Muscle layer of colon (tissue), 2 donors: ENCODE data around the gene MZB1.

Source experiments
- H3K27ac ChIP-seq: one replicate; pipeline ENCODE4 v1.7.0; 2013; ENCODE audit warnings: low read depth, mild to moderate bottlenecking, low read length, moderate library complexity
- H3K27me3 ChIP-seq, 2 donors: one replicate each; pipeline ENCODE4 v1.7.0; 2013; ENCODE audit warnings: low read length in 2 of 2, mild to moderate bottlenecking in 2 of 2; ENCODE audit not compliant: insufficient read depth in 2 of 2, control insufficient read depth in 1 of 2
- H3K36me3 ChIP-seq: one replicate; pipeline ENCODE4 v1.7.0; 2013; ENCODE audit warnings: mild to moderate bottlenecking, low read length; ENCODE audit not compliant: insufficient read depth
- H3K4me1 ChIP-seq: one replicate; pipeline ENCODE4 v1.7.0; 2013; ENCODE audit warnings: mild to moderate bottlenecking, low read length; ENCODE audit not compliant: insufficient read depth
- H3K4me3 ChIP-seq, 2 donors: one replicate each; pipeline ENCODE4 v1.7.0; 2013; ENCODE audit warnings: low read length in 2 of 2, low read depth in 1 of 2, mild to moderate bottlenecking in 1 of 2, moderate library complexity in 1 of 2
- H3K9ac ChIP-seq: one replicate; pipeline ENCODE4 v1.7.0; 2013; ENCODE audit warnings: low read length
- H3K9me3 ChIP-seq: one replicate; pipeline ENCODE4 v1.7.0; 2013; ENCODE audit warnings: mild to moderate bottlenecking, low read length
- donor health status: abdominal sarcoma.
- donor health status: Adenocarcinoma of cecum.

The MZB1 gene

DNA sequence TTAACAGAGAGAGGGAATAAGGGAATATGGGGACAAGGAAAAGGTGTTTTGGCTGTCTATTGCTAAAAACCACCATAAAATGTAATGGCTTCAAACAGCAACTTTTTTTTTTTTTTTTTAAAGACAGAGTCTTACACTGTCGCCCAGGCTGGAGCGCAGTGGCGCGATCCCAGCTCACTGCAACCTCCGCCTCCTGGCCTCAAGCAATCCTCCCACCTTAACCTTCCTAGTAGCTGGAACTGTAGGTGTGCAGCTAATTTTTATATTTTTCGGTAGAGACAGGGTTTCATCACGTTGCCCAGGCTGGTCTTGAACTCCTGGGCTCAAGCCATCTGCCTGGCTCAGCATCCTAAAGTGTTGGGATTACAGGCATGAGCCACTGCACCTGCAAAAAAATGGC, 18.5 kb upstream of the MZB1 start:
- no peaks in the 10 kb centered on the region for H3K36me3 ChIP-seq
- no peak overlapping the region for H3K27ac ChIP-seq
- H3K4me1 ChIP-seq = peaks cover 37% of the 10 kb centered on the region
- H3K9ac ChIP-seq = no peak overlapping the region
- no peaks in the 10 kb centered on the region for H3K27me3 ChIP-seq
- H3K4me3 ChIP-seq = no peak overlapping the region
- H3K9me3 ChIP-seq = no peaks in the 10 kb centered on the region

DNA sequence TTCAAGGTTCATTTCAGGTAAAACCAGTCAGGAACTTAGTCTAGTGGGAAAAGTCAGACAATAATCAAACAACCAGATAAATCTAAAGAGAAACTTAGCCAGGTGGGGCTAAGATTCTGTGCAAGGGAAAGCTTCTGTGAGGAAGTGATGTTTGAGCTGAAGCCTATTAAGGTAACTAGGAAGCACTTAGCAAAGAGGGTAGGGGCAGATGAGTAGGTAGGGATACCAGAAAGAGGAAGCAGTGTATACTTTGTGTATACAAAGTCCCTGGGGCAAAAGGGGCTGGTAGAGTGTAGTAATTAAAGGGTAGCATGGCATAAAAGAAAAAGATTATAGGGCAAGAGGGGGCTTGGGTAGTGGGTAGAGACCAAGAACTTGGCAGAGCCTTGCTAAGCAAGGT, 17.8 kb upstream of the MZB1 start:
- Histone ChIP-seq H3K4me3 (no peak overlapping the region), H3K36me3 (no peaks in the 10 kb centered on the region), H3K9ac (no peak overlapping the region), H3K27ac (no peak overlapping the region), H3K9me3 (no peaks in the 10 kb centered on the region), H3K27me3 (no peaks in the 10 kb centered on the region), H3K4me1 (peaks cover 40% of the 10 kb centered on the region)

GRCh38 chr5:139406963-139407362, 17.2 kb upstream of the MZB1 start:
- Histone ChIP-seq H3K4me3 (no peak overlapping the region), H3K9ac (no peak overlapping the region), H3K36me3 (no peaks in the 10 kb centered on the region), H3K9me3 (no peaks in the 10 kb centered on the region), H3K4me1 (peaks cover 37% of the 10 kb centered on the region), H3K27me3 (no peaks in the 10 kb centered on the region), H3K27ac (no peak overlapping the region)

- H3K27ac ChIP-seq = no peak overlapping the region
- H3K9me3 ChIP-seq = no peaks in the 10 kb centered on the region
- no peaks in the 10 kb centered on the region for H3K27me3 ChIP-seq
- H3K4me1 ChIP-seq = peaks cover 15% of the 10 kb centered on the region
- peak overlapping the region in 1 of 2 donors; percentile 67 for H3K4me3 ChIP-seq
- H3K9ac ChIP-seq = peak overlapping the region; percentile 38
- no peaks in the 10 kb centered on the region for H3K36me3 ChIP-seq
Observed at GRCh38 chr5:139404484-139404840, 14.7 kb upstream of the MZB1 start.

GRCh38 chr5:139403787-139404483, 14.2 kb upstream of the MZB1 start, which contains the start of gene SPATA24:
SPATA24 (minus strand) TSS chr5:139404089; CDS start chr5:139404060, 29 bp downstream.
- H3K36me3 ChIP-seq = no peaks in the 10 kb centered on the region
- peaks cover 14% of the 10 kb centered on the region for H3K4me1 ChIP-seq
- H3K4me3 ChIP-seq = peak within 1 kb of the TSS; percentile 43 to 67
- H3K27me3 ChIP-seq = no peaks in the 10 kb centered on the region
- no peaks in the 10 kb centered on the region for H3K9me3 ChIP-seq
- H3K9ac ChIP-seq = peak within 1 kb of the TSS; percentile 38
- H3K27ac ChIP-seq = peak within 1 kb of the TSS; percentile 79

DNA sequence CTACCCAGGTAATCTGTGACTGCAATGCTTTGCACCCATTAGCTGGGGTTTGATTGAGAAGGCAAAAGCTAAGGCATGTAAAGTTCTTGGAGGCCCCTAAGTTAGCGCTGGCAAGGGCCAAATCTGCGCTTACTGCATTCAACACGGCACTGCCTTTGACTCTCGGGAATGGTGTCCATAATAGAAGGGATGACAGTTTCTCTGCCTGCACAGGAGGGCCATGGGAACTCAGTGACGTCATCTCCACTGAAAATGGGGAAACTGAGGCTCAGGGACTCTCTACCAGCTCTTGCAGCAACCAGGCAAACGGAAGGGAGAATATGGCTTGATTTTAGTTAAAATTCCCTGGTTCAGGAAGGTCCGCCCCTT, 13.7 kb upstream of the MZB1 start:
- peak overlapping the region; percentile 43 to 67 for H3K4me3 ChIP-seq
- peak overlapping the region; percentile 79 for H3K27ac ChIP-seq
- H3K27me3 ChIP-seq = no peaks in the 10 kb centered on the region
- peak overlapping the region; percentile 34 for H3K9ac ChIP-seq
- peaks cover 14% of the 10 kb centered on the region for H3K4me1 ChIP-seq
- no peaks in the 10 kb centered on the region for H3K9me3 ChIP-seq
- H3K36me3 ChIP-seq = no peaks in the 10 kb centered on the region

- no peak overlapping the region for H3K27ac ChIP-seq
- H3K9me3 ChIP-seq = no peaks in the 10 kb centered on the region
- H3K36me3 ChIP-seq = no peaks in the 10 kb centered on the region
- peaks cover 14% of the 10 kb centered on the region for H3K4me1 ChIP-seq
- H3K4me3 ChIP-seq = no peak overlapping the region
- H3K9ac ChIP-seq = no peak overlapping the region
- no peaks in the 10 kb centered on the region for H3K27me3 ChIP-seq
Observed at GRCh38 chr5:139402561-139403158, 12.9 kb upstream of the MZB1 start.

DNA sequence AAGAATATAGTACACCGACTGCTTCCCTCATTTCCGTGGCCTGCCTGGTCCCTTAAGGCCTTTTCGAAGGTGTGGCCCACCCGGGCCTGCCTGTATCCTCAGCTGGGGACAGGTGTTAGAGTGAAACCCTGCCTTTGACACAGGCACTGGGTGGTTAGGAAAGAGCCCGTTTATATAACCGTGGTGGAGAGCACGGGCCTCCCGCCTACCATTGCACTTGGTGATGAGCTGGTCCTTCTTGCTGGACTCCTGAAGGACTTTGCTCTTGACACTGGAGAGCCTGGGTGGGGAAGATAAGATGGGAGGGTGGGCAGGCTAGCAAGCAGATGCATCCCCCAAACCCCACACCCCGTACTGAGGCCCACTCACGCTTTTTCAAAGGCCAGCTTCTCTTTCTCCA, 11.8 kb upstream of the MZB1 start:
- no peak overlapping the region for H3K27ac ChIP-seq
- H3K36me3 ChIP-seq = no peaks in the 10 kb centered on the region
- no peaks in the 10 kb centered on the region for H3K9me3 ChIP-seq
- H3K27me3 ChIP-seq = no peaks in the 10 kb centered on the region
- H3K4me1 ChIP-seq = peaks cover 14% of the 10 kb centered on the region
- no peak overlapping the region for H3K4me3 ChIP-seq
- H3K9ac ChIP-seq = no peak overlapping the region

DNA sequence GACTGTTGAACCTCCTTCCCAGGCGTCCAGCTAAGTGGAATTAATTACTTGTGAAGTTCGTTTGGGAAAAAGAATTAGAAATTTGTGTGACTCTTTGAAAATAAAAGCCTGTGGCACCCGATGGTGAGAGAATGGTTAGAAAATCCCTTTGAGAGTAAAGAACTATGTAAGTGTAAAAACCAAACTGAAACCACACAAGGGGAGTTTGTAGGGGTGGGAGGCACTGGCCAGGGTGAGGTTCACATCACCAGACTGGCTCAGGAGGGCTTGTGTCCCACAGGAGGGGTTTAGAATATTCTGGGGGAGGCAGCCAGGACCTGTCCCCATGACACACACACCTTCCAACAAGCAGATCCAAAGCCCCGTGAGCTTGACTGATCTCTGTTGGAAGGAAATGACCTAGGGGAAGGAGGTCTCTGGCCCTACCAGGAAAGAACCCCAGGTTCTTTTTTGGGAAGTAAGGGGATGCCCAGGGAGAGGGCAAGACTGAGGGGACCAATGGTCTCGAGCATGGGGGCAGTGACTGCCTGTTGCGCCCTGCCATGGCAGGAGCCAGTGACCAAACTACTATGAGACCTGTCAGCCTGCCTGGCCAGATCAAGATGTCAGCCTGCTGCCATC, 9.9 kb upstream of the MZB1 start:
- H3K4me1 ChIP-seq = peaks cover 12% of the 10 kb centered on the region

GRCh38 chr5:139397921-139398320, 8.2 kb upstream of the MZB1 start:
- Histone ChIP-seq H3K4me3 (no peak overlapping the region), H3K27ac (no peak overlapping the region), H3K4me1 (peaks cover 5% of the 10 kb centered on the region)

More for the DNA sequence above, 9.9 kb upstream of the MZB1 start:
- no peak overlapping the region for H3K4me3 ChIP-seq
- H3K27ac ChIP-seq = no peak overlapping the region
- no peaks in the 10 kb centered on the region for H3K9me3 ChIP-seq
- H3K27me3 ChIP-seq = peaks cover 7 to 17% of the 10 kb centered on the region in 2 donors
- no peak overlapping the region for H3K9ac ChIP-seq
- H3K36me3 ChIP-seq = no peaks in the 10 kb centered on the region

GRCh38 chr5:139396691-139397090, 7.0 kb upstream of the MZB1 start:
- Histone ChIP-seq H3K4me3 (no peak overlapping the region), H3K4me1 (peaks cover 5% of the 10 kb centered on the region), H3K36me3 (no peaks in the 10 kb centered on the region), H3K9me3 (no peaks in the 10 kb centered on the region), H3K27me3 (peaks cover 24 to 46% of the 10 kb centered on the region in 2 donors), H3K9ac (no peak overlapping the region), H3K27ac (no peak overlapping the region)

More at GRCh38 chr5:139397921-139398320, 8.2 kb upstream of the MZB1 start:
- Histone ChIP-seq H3K9me3 (no peaks in the 10 kb centered on the region), H3K27me3 (peaks cover 23 to 34% of the 10 kb centered on the region in 2 donors), H3K36me3 (no peaks in the 10 kb centered on the region), H3K9ac (no peak overlapping the region)
